HG03060 (cell line): ENCODE results near the gene PEA15.

Source experiments
- ATAC-seq: cut with Tn5 transposase; IDR thresholded peaks from one replicate; pipeline ENCODE4 v1.9.1; 2021; ENCODE audit warnings: low read depth, moderate number of reproducible peaks; ENCODE audit not compliant: unreplicated experiment

The PEA15 gene

GRCh38 chr1:160207771-160208556 is 2.8 kb downstream of the PEA15 start:
- no peak for ATAC-seq

DNA sequence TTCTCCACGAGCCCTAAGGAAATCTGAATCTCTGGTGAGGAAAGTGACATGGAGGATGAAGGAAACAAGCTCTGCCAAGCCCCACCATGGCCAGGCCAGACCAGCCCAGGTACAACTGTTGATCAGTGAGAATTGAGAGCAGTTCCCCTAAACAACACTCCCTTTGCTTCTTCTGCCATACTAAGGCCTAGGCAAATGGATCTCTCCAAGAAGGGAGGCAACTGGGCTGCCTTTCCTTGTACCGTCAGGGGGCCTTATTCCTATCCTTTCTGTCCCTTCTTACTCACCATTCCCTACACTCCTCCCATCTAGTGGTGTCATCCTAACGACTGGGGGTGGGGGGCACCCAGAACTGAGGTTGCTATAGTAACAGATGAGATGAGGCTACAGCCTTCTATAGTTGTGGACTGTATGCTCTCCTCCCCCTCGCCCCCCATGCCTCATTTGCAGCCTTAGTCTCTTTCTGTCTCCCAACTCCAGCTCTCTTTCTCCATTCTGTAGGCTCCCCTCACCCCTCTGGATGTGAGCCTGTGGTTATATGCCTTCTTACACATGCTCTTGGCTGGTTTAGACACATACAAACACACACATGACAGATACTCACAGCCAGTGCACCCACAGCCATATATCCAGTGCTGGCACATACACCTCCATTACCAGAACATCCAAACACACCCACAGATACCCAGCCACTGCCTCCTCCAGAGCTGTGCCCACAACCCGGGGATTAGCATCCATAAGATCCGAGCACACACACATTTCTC is 3.6 kb downstream of the PEA15 start:
- ATAC-seq: no peak

- ATAC-seq: no peak
These were observed 4.3 kb downstream of the PEA15 start for GRCh38 chr1:160209321-160210046.

DNA sequence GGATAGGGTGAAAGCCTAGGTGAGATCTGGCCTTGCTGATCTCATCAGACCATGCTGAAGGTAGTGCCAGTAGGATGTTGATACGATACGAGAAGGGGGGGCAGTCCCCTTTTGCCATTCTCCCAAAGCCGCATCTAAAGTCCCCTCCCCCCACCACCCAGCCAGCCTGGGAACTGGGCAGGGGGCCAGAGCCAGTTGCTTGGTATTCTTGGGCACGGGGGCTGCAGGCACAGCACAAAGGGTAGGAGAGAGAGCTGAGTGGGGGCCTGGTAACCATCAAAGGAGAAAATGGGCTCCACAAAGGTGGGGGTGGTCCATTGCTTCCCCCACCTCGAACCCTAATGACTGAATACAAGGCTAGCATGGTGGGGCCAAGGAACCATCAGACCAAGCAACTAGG is 5.4 kb downstream of the PEA15 start:
- no peak for ATAC-seq

GRCh38 chr1:160211046-160211790 is 6.0 kb downstream of the PEA15 start:
- ATAC-seq: no peak

DNA sequence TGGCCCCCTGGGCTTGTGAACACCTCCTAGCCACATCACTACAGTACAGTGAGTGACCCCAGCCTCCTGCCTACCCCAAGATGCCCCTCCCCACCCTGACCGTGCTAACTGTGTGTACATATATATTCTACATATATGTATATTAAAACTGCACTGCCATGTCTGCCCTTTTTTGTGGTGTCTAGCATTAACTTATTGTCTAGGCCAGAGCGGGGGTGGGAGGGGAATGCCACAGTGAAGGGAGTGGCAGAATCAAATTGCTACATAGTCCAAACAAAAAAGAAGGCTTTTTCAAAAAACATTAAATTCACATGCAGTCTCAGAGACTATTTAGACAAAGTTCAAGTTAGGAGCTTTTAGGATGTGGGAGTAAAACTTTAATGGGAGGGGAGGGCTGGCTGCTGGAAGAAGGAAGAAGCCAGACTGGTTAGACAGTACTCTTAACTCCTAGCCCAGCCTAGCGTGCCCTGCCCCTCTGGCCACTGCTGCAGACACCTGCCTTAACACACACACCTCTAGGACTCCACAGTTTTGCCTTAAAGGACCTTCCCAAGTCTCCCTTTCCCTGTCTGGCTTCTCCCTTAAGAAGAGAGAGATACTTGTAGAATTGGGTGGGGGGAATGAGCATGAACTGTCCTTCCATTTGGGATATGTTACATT is 9.4 kb downstream of the PEA15 start:
- no peak for ATAC-seq

- no peak for ATAC-seq
These were observed 11.1 kb downstream of the PEA15 start for GRCh38 chr1:160216301-160216700.

- ATAC-seq: no peak
These were observed 12.4 kb downstream of the PEA15 start for GRCh38 chr1:160217481-160218051.

GRCh38 chr1:160219062-160219929 is 14.1 kb downstream of the PEA15 start:
- no peak for ATAC-seq

GRCh38 chr1:160220301-160220700 is 15.1 kb downstream of the PEA15 start:
- ATAC-seq: no peak

DNA sequence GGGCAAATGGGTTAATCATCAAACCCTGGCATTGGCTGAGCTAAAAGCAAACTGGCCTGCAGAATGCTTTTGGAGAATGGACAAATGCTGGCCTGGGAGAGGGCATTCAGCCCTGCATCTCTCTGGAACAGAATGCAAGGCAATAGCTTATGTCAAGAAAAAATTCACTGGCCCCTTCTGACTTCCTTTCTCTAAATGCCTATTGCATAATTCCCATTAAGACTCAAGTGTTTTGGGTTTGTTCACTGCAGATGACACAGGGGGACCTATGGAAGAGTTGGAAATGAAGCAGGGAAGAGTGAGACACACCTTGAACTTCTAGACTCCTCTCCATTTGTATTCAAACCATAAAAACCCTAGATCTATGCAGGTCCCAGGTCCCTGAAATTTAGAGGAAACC is 15.9 kb downstream of the PEA15 start:
- ATAC-seq: no peak

- no peak for ATAC-seq
These were observed 17.4 kb downstream of the PEA15 start for GRCh38 chr1:160222546-160222945.

DNA sequence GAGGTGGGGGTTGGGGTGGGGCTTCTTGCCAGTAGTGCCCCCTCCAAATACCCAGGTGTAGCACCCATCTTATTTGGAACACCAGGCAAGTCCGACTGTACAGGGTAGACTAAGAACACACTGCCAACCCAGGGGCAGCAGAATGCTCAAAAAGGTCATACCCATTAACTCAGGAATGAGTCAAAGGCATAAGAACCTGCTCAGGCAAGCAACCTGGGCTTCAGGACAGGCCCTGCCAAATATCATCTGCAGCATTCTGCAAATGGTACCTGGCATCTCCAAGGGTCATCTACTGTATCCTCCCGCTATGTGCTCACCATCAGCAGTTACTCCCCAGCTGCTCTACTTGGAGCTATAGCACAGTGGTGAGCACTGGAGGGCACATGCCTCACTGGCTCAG is 19.4 kb downstream of the PEA15 start:
- no peak for ATAC-seq

DNA sequence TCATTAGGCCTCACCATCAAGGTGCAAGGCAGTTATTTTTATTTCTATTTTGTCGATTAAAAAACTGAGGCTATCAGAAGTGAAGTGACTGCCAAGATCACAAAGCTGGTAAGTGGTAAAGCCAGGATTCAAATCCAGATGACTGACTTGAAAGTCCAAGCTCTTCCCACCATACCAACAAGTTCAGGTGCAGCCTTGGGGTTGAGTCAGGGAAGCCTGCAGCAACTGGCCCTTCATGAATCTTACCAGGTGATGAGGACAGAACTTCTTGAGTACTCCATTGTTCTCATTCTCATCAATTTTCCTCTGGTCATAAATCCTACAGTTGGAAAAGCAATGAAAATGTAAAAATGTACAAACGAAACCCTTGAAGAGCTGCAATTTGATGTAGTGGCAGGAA is 20.2 kb downstream of the PEA15 start:
- no peak for ATAC-seq

DNA sequence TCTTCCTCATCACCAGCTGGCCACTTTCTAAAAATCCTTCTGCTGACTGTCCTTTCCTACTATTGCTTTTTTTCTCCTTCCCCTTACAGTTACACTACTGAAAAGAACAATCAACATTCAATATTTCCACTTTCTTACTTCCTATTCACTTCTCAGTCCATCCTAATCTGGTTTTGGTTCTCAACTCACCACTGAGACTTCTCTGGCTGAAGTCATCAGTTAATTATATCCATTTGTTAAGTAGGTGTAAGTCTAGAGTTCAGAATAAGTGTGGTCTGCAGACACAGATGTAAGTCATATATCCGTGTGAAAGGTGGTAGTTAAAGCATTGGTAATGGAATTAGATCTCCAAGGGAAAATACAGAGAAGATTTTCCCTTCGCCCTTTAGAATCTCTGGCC is 21.4 kb downstream of the PEA15 start:
- ATAC-seq: no peak

DNA sequence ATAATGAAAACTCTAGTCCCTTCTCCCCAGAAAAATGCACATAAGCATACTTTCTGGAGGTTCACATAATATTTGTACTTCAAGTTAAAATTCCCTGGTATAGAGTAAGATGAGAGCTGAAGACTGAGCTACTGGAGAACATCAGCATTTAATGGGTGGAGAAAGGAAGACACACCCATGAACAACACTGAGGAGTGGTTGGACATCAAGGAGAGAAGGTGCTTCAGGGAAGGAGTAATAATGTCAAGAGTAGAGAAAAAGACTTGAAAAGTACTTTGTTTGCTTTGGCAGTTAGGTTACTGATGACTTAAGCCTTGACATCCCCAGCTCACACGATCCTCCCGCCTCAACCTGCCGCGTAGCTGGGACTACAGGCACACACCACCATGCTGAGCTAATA is 21.9 kb downstream of the PEA15 start:
- ATAC-seq: no peak

GRCh38 chr1:160227561-160227960 is 22.4 kb downstream of the PEA15 start:
- ATAC-seq: no peak

GRCh38 chr1:160228431-160228830 is 23.2 kb downstream of the PEA15 start:
- no peak for ATAC-seq

- ATAC-seq: no peak
These were observed 27.7 kb downstream of the PEA15 start for GRCh38 chr1:160232911-160233310.
